C4-2B (cell line): Measurements from ENCODE around the gene GALK2.

Source experiments
- CTCF ChIP-seq: fragments of 450-650 bp; conservative IDR thresholded peaks from 2 replicates; pipeline ENCODE4 v1.5.1; 2017; ENCODE audit warnings: mild to moderate bottlenecking
- ZFX ChIP-seq: fragments of 450-650 bp; IDR thresholded peaks from 2 replicates; pipeline ENCODE4 v1.6.1; 2017

- TF ChIP-seq CTCF (no peak), ZFX (no peak)
These were observed 145.4 kb downstream of the GALK2 start for GRCh38 chr15:49315391-49315823.
